Neural cell (in vitro differentiated cells): ENCODE data around the gene ZNF554. TPM values are rescaled to one million over a fixed set of nuclear protein-coding genes. Genes with fewer than 3 reads are reported as not detected.

Experiments used
- H2AFZ ChIP-seq: fragments of 200-600, 300-800 bp; sonication (generic), shearing (Covaris generic); 2 replicates; pipeline ENCODE4 v1.6.0; 2014; ENCODE audit warnings: low read depth, mild to moderate bottlenecking, antibody characterized with exemption, low read length, moderate library complexity
- H3F3A ChIP-seq: fragments of 200-600 bp; shearing (Covaris generic); 2 replicates; pipeline ENCODE4 v1.6.1; 2016; ENCODE audit warnings: mild to moderate bottlenecking, moderate library complexity, mixed read lengths, antibody characterized with exemption, low read length; ENCODE audit not compliant: insufficient read depth, poor library complexity, severe bottlenecking
- H3K27ac ChIP-seq: fragments of 200-600, 300-800 bp; sonication (generic), shearing (Covaris generic); 2 replicates; pipeline ENCODE4 v1.5.1; 2014; ENCODE audit warnings: mild to moderate bottlenecking, low read length, moderate library complexity
- H3K27me3 ChIP-seq: fragments of 300-800, 200-600 bp; sonication (generic), shearing (Covaris generic); 2 replicates; pipeline ENCODE4 v1.6.0; 2014; ENCODE audit warnings: mild to moderate bottlenecking, low read depth, low read length, moderate library complexity; ENCODE audit not compliant: insufficient read depth
- H3K36me3 ChIP-seq: fragments of 300-800, 200-600 bp; sonication (generic), shearing (Covaris generic); 2 replicates; pipeline ENCODE4 v1.5.1; 2014; ENCODE audit warnings: mild to moderate bottlenecking, antibody characterized with exemption, low read length, moderate library complexity; ENCODE audit not compliant: insufficient read depth
- H3K4me2 ChIP-seq: fragments of 300-800, 200-600 bp; sonication (generic), shearing (Covaris generic); 2 replicates; pipeline ENCODE4 v1.6.0; 2014; ENCODE audit warnings: mild to moderate bottlenecking, low read length
- H3K4me3 ChIP-seq: fragments of 300-800, 200-600 bp; sonication (generic), shearing (Covaris generic); 2 replicates; pipeline ENCODE4 v1.5.1; 2014; ENCODE audit warnings: mild to moderate bottlenecking, low read length, moderate library complexity
- H3K79me2 ChIP-seq: fragments of 200-600 bp; shearing (Covaris generic); replicated peaks from 2 replicates; pipeline ENCODE4 v1.6.0; 2014; ENCODE audit warnings: mild to moderate bottlenecking, low read length, moderate library complexity; ENCODE audit not compliant: insufficient read depth
- H3K9ac ChIP-seq: fragments of 300-800, 200-600 bp; sonication (generic), shearing (Covaris generic); 2 replicates; pipeline ENCODE4 v1.6.1; 2016; ENCODE audit warnings: mild to moderate bottlenecking, low read length, mixed read lengths
- H3K9me2 ChIP-seq: fragments of 200-600 bp; shearing (Covaris generic); 2 replicates; pipeline ENCODE4 v1.6.1; 2016; ENCODE audit warnings: mild to moderate bottlenecking, low read length, mixed read lengths; ENCODE audit not compliant: insufficient read depth
- H3K9me3 ChIP-seq: fragments of 200-600, 300-800 bp; sonication (generic), shearing (Covaris generic); 2 replicates; pipeline ENCODE4 v1.6.1; 2016; ENCODE audit warnings: mild to moderate bottlenecking, mixed run types, low read length, moderate library complexity, mixed read lengths
- H4K20me1 ChIP-seq: fragments of 200-600 bp; shearing (Covaris generic); 2 replicates; pipeline ENCODE4 v1.6.1; 2016; ENCODE audit warnings: mild to moderate bottlenecking, mixed run types; ENCODE audit not compliant: insufficient read depth
- EP300 ChIP-seq: fragments of 450-650 bp; conservative IDR thresholded peaks from 2 replicates; pipeline ENCODE4 v1.6.1; 2014; ENCODE audit warnings: antibody characterized with exemption, mild to moderate bottlenecking, moderate library complexity; ENCODE audit not compliant: poor library complexity, severe bottlenecking
- EZH2 ChIP-seq: fragments of 200-600, 300-800 bp; shearing (Covaris generic), sonication (generic); IDR thresholded peaks from 2 replicates; pipeline ENCODE4 v1.6.1; 2014; ENCODE audit warnings: antibody characterized with exemption, low read length, borderline replicate concordance, mild to moderate bottlenecking; ENCODE audit not compliant: insufficient read depth, poor library complexity, severe bottlenecking
- MXI1 ChIP-seq: fragments of 450-650 bp; conservative IDR thresholded peaks from 2 replicates; pipeline ENCODE4 v1.6.1; 2014; ENCODE audit warnings: antibody characterized with exemption, mild to moderate bottlenecking; ENCODE audit not compliant: poor library complexity, severe bottlenecking
- POLR2AphosphoS5 ChIP-seq: IDR thresholded peaks from 2 replicates; pipeline ENCODE4 v1.6.1; 2012
- RAD21 ChIP-seq: fragments of 450-650 bp; conservative IDR thresholded peaks from 2 replicates; pipeline ENCODE4 v1.6.1; 2014; ENCODE audit warnings: antibody characterized with exemption, mild to moderate bottlenecking, moderate library complexity
- SMC3 ChIP-seq: fragments of 450-650 bp; conservative IDR thresholded peaks from 2 replicates; pipeline ENCODE4 v1.6.1; 2014; ENCODE audit warnings: antibody characterized with exemption, mild to moderate bottlenecking, moderate library complexity; ENCODE audit not compliant: poor library complexity
- TAF1 ChIP-seq: IDR thresholded peaks from 2 replicates; pipeline ENCODE4 v1.6.1; 2012; ENCODE audit warnings: low read depth
- polyA plus RNA-seq: library from polyadenylated mRNA; depleted of rRNA; stranded (reverse); fragments of >200 nt; gene quantifications from 2 replicates; pipeline ENCODE4 v1.2.3, GENCODE V29; 2014
- TF ChIP-seq, protein P1 (sequence below): fragments of 450-650 bp; IDR thresholded peaks from 2 replicates; pipeline ENCODE4 v1.5.1; 2014; ENCODE audit warnings: antibody characterized with exemption, mild to moderate bottlenecking, moderate library complexity; ENCODE audit not compliant: poor library complexity, severe bottlenecking
- TF ChIP-seq, protein P2 (sequence below): IDR thresholded peaks from 2 replicates; pipeline ENCODE4 v1.6.1; 2012; ENCODE audit warnings: borderline replicate concordance

Gene ZNF554
- polyA plus RNA-seq, 1 donor from 2014 or later, result 22.5 TPM

DNA sequence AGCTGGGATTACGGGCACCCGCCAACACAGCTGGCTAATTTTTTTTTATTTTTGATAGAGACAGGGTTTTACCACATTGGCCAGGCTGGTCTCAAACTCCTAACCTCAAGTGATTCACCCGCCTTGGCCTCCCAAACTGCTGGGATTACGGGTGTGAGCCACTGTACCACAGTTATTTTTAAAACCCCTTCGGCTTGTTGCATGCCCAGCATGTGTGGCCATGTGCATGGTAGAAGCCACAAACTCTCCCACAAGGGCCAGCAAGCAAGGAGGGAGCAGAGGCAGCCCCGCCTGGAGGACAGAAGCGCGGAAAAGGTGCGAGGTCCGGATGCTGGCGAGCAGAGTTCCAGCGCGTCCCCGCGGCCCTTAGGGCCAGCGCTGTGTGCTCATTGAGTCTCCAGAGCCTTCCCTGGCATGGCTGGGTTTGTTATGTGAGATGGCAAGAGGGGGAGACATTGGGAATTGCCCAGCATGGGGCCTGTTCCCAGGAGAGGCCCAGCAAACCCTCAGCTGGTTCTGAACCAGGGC is 21.4 kb upstream of the ZNF554 start:
- H3K4me3 ChIP-seq, result no peak overlapping the region
- H4K20me1 ChIP-seq, result no peaks in the 10 kb centered on the region
- no peaks in the 10 kb centered on the region for H3K79me2 ChIP-seq
- no peaks in the 10 kb centered on the region for H3F3A ChIP-seq
- no peaks in the 10 kb centered on the region for H3K9me3 ChIP-seq
- H3K4me2 ChIP-seq, result no peak overlapping the region
- no peak overlapping the region for H3K9ac ChIP-seq
- no peak for TF ChIP-seq SMC3
- no peaks in the 10 kb centered on the region for H3K9me2 ChIP-seq
- H3K36me3 ChIP-seq, result no peaks in the 10 kb centered on the region
- H3K27me3 ChIP-seq, result no peaks in the 10 kb centered on the region
- no peak overlapping the region for H3K27ac ChIP-seq
- H2AFZ ChIP-seq, result no peak overlapping the region

DNA sequence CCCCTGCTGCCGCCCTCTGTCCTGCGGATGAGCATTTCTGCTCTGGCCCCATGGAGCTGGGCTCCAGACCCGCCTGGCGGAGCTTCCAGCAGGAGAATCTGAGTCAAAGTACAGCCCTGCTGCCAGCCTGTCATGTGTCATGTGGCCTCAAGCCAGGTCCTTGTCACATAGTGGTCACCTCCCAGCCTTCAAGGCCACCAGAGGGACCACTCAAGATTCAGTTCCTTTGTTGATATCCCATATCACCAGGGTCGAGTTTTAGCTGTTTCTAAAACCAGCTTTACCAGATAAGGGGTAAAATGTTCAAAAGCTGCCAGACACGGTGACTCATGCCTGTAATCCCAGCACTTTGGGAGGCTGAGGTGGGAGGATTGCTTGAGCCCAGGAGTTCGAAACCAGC is 20.9 kb upstream of the ZNF554 start:
- no peaks in the 10 kb centered on the region for H3F3A ChIP-seq
- H3K9me3 ChIP-seq, result no peaks in the 10 kb centered on the region
- no peak overlapping the region for H2AFZ ChIP-seq
- H3K79me2 ChIP-seq, result no peaks in the 10 kb centered on the region
- no peaks in the 10 kb centered on the region for H3K27me3 ChIP-seq
- no peak overlapping the region for H3K4me2 ChIP-seq
- H3K9ac ChIP-seq, result no peak overlapping the region
- TF ChIP-seq EZH2, result no peak
- no peak for TF ChIP-seq TAF1
- TF ChIP-seq SMC3, result no peak
- TF ChIP-seq, protein P1, sequence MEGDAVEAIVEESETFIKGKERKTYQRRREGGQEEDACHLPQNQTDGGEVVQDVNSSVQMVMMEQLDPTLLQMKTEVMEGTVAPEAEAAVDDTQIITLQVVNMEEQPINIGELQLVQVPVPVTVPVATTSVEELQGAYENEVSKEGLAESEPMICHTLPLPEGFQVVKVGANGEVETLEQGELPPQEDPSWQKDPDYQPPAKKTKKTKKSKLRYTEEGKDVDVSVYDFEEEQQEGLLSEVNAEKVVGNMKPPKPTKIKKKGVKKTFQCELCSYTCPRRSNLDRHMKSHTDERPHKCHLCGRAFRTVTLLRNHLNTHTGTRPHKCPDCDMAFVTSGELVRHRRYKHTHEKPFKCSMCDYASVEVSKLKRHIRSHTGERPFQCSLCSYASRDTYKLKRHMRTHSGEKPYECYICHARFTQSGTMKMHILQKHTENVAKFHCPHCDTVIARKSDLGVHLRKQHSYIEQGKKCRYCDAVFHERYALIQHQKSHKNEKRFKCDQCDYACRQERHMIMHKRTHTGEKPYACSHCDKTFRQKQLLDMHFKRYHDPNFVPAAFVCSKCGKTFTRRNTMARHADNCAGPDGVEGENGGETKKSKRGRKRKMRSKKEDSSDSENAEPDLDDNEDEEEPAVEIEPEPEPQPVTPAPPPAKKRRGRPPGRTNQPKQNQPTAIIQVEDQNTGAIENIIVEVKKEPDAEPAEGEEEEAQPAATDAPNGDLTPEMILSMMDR, result no peak
- no peak for TF ChIP-seq EP300
- TF ChIP-seq, protein P2, sequence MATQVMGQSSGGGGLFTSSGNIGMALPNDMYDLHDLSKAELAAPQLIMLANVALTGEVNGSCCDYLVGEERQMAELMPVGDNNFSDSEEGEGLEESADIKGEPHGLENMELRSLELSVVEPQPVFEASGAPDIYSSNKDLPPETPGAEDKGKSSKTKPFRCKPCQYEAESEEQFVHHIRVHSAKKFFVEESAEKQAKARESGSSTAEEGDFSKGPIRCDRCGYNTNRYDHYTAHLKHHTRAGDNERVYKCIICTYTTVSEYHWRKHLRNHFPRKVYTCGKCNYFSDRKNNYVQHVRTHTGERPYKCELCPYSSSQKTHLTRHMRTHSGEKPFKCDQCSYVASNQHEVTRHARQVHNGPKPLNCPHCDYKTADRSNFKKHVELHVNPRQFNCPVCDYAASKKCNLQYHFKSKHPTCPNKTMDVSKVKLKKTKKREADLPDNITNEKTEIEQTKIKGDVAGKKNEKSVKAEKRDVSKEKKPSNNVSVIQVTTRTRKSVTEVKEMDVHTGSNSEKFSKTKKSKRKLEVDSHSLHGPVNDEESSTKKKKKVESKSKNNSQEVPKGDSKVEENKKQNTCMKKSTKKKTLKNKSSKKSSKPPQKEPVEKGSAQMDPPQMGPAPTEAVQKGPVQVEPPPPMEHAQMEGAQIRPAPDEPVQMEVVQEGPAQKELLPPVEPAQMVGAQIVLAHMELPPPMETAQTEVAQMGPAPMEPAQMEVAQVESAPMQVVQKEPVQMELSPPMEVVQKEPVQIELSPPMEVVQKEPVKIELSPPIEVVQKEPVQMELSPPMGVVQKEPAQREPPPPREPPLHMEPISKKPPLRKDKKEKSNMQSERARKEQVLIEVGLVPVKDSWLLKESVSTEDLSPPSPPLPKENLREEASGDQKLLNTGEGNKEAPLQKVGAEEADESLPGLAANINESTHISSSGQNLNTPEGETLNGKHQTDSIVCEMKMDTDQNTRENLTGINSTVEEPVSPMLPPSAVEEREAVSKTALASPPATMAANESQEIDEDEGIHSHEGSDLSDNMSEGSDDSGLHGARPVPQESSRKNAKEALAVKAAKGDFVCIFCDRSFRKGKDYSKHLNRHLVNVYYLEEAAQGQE, result no peak
- no peak for TF ChIP-seq POLR2AphosphoS5
- TF ChIP-seq RAD21, result no peak
- no peak for TF ChIP-seq MXI1
- no peak overlapping the region for H3K4me3 ChIP-seq
- H3K36me3 ChIP-seq, result no peaks in the 10 kb centered on the region
- no peaks in the 10 kb centered on the region for H4K20me1 ChIP-seq
- H3K27ac ChIP-seq, result no peak overlapping the region
- no peaks in the 10 kb centered on the region for H3K9me2 ChIP-seq
